Ovary (tissue), 3 donors: Measurements from ENCODE around the gene PNMA6E.

Experiments
- CTCF ChIP-seq, 3 donors: fragments of 450-650 bp in 2 of 3; fragments of 200-600 bp in 1 of 3; IDR thresholded peaks; one replicate each; pipeline versions ENCODE4 v1.5.1 to v1.8.0; 2016 to 2022; ENCODE audit warnings: antibody characterized with exemption in 3 of 3, mild to moderate bottlenecking in 1 of 3
- EP300 ChIP-seq: sonication (generic); formaldehyde crosslinking; IDR thresholded peaks from one replicate; pipeline ENCODE4 v1.6.1; 2017; ENCODE audit warnings: antibody characterized with exemption
- donor health status: DM: no; HTN: no; CAD: no.

- no peak for TF ChIP-seq CTCF (IDR thresholded peaks at IDR 0.05)
- no peak for TF ChIP-seq EP300
Measured at GRCh38 chrX:153377727-153378126, 23.4 kb downstream of the PNMA6E start.
